Measurements from ENCODE around the gene HOXD8.

DNA sequence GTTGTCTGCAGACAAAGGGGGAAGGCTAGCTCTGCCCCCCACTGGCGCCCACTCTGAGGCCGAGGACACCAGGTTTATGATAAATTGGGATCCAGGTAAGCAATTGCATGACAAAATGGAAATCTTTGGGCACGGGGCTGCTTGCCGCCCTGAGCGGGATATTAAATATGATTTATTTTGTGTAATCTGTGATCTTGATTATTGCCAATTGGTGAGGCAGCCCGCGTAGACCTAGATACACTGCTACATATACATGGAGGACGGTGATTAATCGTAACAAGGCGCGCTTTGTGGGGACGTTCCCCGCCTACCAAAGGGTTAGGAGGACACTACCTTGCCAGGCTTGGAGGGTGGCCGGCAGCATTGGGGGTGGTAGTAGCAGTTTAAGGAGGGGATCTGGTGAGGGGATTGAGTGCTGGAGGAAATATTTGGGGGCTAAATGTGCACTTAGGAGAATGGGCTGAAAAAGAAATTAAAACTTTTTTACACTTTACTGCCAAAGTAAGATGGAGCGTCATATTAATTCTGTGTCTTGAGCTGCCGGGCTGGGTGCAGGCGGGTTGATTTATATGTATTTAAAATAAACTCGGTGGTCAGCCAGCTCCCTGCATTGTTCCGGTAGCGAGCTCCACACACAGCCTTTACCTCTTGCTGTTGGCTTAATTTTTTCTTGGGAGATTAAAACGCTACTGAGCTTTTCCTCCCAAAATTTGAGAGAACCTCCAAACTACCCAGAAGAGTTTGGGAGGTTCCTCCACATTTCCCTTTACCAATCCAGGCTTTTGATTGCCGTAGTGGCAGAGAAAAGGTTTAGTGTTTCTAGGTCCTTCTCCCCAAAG, 31.7 kb downstream of the HOXD8 start:
- no peak for TF ChIP-seq ZNF747 (tag by site-specific recombination; IDR thresholded peaks at IDR 0.05)
- TF ChIP-seq, protein P1, sequence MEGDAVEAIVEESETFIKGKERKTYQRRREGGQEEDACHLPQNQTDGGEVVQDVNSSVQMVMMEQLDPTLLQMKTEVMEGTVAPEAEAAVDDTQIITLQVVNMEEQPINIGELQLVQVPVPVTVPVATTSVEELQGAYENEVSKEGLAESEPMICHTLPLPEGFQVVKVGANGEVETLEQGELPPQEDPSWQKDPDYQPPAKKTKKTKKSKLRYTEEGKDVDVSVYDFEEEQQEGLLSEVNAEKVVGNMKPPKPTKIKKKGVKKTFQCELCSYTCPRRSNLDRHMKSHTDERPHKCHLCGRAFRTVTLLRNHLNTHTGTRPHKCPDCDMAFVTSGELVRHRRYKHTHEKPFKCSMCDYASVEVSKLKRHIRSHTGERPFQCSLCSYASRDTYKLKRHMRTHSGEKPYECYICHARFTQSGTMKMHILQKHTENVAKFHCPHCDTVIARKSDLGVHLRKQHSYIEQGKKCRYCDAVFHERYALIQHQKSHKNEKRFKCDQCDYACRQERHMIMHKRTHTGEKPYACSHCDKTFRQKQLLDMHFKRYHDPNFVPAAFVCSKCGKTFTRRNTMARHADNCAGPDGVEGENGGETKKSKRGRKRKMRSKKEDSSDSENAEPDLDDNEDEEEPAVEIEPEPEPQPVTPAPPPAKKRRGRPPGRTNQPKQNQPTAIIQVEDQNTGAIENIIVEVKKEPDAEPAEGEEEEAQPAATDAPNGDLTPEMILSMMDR (tag by site-specific recombination; IDR thresholded peaks at IDR 0.05): no peak
- no peak for TF ChIP-seq KLF8 (tag by site-specific recombination; IDR thresholded peaks at IDR 0.05)
- TF ChIP-seq, protein P2, sequence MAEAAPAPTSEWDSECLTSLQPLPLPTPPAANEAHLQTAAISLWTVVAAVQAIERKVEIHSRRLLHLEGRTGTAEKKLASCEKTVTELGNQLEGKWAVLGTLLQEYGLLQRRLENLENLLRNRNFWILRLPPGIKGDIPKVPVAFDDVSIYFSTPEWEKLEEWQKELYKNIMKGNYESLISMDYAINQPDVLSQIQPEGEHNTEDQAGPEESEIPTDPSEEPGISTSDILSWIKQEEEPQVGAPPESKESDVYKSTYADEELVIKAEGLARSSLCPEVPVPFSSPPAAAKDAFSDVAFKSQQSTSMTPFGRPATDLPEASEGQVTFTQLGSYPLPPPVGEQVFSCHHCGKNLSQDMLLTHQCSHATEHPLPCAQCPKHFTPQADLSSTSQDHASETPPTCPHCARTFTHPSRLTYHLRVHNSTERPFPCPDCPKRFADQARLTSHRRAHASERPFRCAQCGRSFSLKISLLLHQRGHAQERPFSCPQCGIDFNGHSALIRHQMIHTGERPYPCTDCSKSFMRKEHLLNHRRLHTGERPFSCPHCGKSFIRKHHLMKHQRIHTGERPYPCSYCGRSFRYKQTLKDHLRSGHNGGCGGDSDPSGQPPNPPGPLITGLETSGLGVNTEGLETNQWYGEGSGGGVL (tag by site-specific recombination; IDR thresholded peaks at IDR 0.05): no peak
- no peak for TF ChIP-seq ZNF660 (tag by site-specific recombination; IDR thresholded peaks at IDR 0.05)
- TF ChIP-seq, protein P3, sequence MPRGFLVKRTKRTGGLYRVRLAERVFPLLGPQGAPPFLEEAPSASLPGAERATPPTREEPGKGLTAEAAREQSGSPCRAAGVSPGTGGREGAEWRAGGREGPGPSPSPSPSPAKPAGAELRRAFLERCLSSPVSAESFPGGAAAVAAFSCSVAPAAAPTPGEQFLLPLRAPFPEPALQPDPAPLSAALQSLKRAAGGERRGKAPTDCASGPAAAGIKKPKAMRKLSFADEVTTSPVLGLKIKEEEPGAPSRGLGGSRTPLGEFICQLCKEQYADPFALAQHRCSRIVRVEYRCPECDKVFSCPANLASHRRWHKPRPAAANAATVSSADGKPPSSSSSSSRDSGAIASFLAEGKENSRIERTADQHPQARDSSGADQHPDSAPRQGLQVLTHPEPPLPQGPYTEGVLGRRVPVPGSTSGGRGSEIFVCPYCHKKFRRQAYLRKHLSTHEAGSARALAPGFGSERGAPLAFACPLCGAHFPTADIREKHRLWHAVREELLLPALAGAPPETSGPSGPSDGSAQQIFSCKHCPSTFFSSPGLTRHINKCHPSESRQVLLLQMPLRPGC (tag by site-specific recombination; IDR thresholded peaks at IDR 0.05): no peak
- TF ChIP-seq WT1 (tag by site-specific recombination; IDR thresholded peaks at IDR 0.05): no peak
